ENCODE results near the gene ZNF764.

- TF ChIP-seq, protein P1, sequence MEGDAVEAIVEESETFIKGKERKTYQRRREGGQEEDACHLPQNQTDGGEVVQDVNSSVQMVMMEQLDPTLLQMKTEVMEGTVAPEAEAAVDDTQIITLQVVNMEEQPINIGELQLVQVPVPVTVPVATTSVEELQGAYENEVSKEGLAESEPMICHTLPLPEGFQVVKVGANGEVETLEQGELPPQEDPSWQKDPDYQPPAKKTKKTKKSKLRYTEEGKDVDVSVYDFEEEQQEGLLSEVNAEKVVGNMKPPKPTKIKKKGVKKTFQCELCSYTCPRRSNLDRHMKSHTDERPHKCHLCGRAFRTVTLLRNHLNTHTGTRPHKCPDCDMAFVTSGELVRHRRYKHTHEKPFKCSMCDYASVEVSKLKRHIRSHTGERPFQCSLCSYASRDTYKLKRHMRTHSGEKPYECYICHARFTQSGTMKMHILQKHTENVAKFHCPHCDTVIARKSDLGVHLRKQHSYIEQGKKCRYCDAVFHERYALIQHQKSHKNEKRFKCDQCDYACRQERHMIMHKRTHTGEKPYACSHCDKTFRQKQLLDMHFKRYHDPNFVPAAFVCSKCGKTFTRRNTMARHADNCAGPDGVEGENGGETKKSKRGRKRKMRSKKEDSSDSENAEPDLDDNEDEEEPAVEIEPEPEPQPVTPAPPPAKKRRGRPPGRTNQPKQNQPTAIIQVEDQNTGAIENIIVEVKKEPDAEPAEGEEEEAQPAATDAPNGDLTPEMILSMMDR (IDR thresholded peaks at IDR 0.05; ENCODE audit: low read depth, low read length, missing input control), result no peak
- TF ChIP-seq YY1 (IDR thresholded peaks at IDR 0.05), result no peak
- TF ChIP-seq JUND (IDR thresholded peaks at IDR 0.05), result no peak
- TF ChIP-seq RXRA (IDR thresholded peaks at IDR 0.05), result no peak
- no peak for TF ChIP-seq RAD21 (IDR thresholded peaks at IDR 0.05)
- TF ChIP-seq GABPA (IDR thresholded peaks at IDR 0.05 in 1 of 2, conservative IDR thresholded peaks at IDR 0.05 in 1 of 2), result no peak
- TF ChIP-seq SP1 (IDR thresholded peaks at IDR 0.05), result no peak
- TF ChIP-seq TAF1 (conservative IDR thresholded peaks at IDR 0.05), result no peak
- no peak for TF ChIP-seq ZBTB33 (IDR thresholded peaks at IDR 0.05)
- TF ChIP-seq MAX (IDR thresholded peaks at IDR 0.05), result no peak
- TF ChIP-seq, protein P2, sequence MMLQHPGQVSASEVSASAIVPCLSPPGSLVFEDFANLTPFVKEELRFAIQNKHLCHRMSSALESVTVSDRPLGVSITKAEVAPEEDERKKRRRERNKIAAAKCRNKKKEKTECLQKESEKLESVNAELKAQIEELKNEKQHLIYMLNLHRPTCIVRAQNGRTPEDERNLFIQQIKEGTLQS (IDR thresholded peaks at IDR 0.05), result no peak
- TF ChIP-seq FOXA1 (IDR thresholded peaks at IDR 0.05), result no peak
- TF ChIP-seq REST (IDR thresholded peaks at IDR 0.05), result no peak
Observed at GRCh38 chr16:30525844-30526136, 32.4 kb downstream of the ZNF764 start.
